IMR-90 (cell line): ENCODE results near the gene ICAM2. TPM values are rescaled to one million over a fixed set of nuclear protein-coding genes. Genes with fewer than 3 reads are reported as not detected.

ENCODE experiments used
- ATAC-seq: fragments of 200-7000 bp; cut with Tn5 transposase; 2 replicates; pipeline ENCODE4 v1.9.1; 2020; ENCODE audit warnings: low read depth, mild to moderate bottlenecking, moderate library complexity
- BruUV-seq: library from RNA; stranded (reverse); fragments of 400-500 nt; replicated peaks from 2 replicates; lab custom pipeline; 2021; lab: Mats Ljungman, UMichigan
- CTCF ChIA-PET: fragments of 300-600 bp; formaldehyde crosslinking; extraction: SDS; loops from one replicate; lab custom pipeline; 2021; ENCODE audit warnings: antibody characterized with exemption; lab: Yijun Ruan, JAX
- POLR2A ChIA-PET: fragments of 300-600 bp; sonication (Branson Sonifier 250); formaldehyde crosslinking; loops from one replicate; lab custom pipeline; 2022; ENCODE audit warnings: antibody characterized with exemption; ENCODE audit not compliant: unreplicated experiment; lab: Charles Lee
- DNase-seq: peaks from one replicate; pipeline ENCODE4 v3.0.0; 2013
- H2AFZ ChIP-seq: replicated peaks from 2 replicates; pipeline ENCODE3; 2013; ENCODE audit warnings: low read length, mild to moderate bottlenecking; ENCODE audit not compliant: poor library complexity
- H2AK5ac ChIP-seq: 2 replicates; pipeline ENCODE4 v1.6.1; 2013; ENCODE audit warnings: low read depth, low read length, inconsistent platforms
- H2AK9ac ChIP-seq: replicated peaks from 2 replicates; pipeline ENCODE3; 2013; ENCODE audit warnings: mild to moderate bottlenecking, low read depth, low read length, moderate library complexity; ENCODE audit not compliant: poor library complexity
- H2BK120ac ChIP-seq: 2 replicates; pipeline ENCODE4 v1.6.1; 2013; ENCODE audit warnings: low read depth, low read length, inconsistent platforms
- H2BK15ac ChIP-seq: 3 replicates; pipeline ENCODE4 v1.6.1; 2013; ENCODE audit warnings: low read depth, low read length, inconsistent platforms
- H2BK20ac ChIP-seq: 2 replicates; pipeline ENCODE4 v1.6.1; 2013; ENCODE audit warnings: low read depth, mild to moderate bottlenecking, inconsistent platforms, low read length, moderate library complexity
- H2BK5ac ChIP-seq: 2 replicates; pipeline ENCODE4 v1.6.1; 2013; ENCODE audit warnings: mild to moderate bottlenecking, low read depth, low read length, inconsistent platforms; ENCODE audit not compliant: poor library complexity, severe bottlenecking
- H3K14ac ChIP-seq: replicated peaks from 2 replicates; pipeline ENCODE4 v1.6.1; 2013; ENCODE audit warnings: low read depth, low read length, inconsistent platforms
- H3K18ac ChIP-seq: 2 replicates; pipeline ENCODE4 v1.6.1; 2013; ENCODE audit warnings: low read depth, low read length, control low read depth
- H3K23ac ChIP-seq: 2 replicates; pipeline ENCODE4 v1.6.1; 2013; ENCODE audit warnings: low read depth, low read length, inconsistent platforms
- H3K27ac ChIP-seq: 2 replicates; pipeline ENCODE4 v1.5.1; 2013; ENCODE audit warnings: mild to moderate bottlenecking, control low read depth, low read length; ENCODE audit not compliant: insufficient read depth
- H3K27me3 ChIP-seq: 2 replicates; pipeline ENCODE4 v1.6.1; 2013; ENCODE audit warnings: low read length; ENCODE audit not compliant: control insufficient read depth, insufficient read depth
- H3K36me3 ChIP-seq: 2 replicates; pipeline ENCODE4 v1.6.1; 2013; ENCODE audit warnings: low read length, mixed read lengths; ENCODE audit not compliant: control insufficient read depth, insufficient read depth
- H3K4ac ChIP-seq: 2 replicates; pipeline ENCODE4 v1.6.1; 2013; ENCODE audit warnings: low read depth, low read length, inconsistent platforms
- H3K4me1 ChIP-seq: 2 replicates; pipeline ENCODE4 v1.6.1; 2013; ENCODE audit warnings: low read length, mixed read lengths; ENCODE audit not compliant: control insufficient read depth, insufficient read depth
- H3K4me2 ChIP-seq: 2 replicates; pipeline ENCODE4 v1.6.1; 2013; ENCODE audit warnings: low read depth, mild to moderate bottlenecking, control low read depth, low read length, moderate library complexity
- H3K4me3 ChIP-seq: 2 replicates; pipeline ENCODE4 v1.5.1; 2013; ENCODE audit warnings: low read depth, mild to moderate bottlenecking, control low read depth, low read length, moderate library complexity; ENCODE audit not compliant: insufficient read depth
- H3K56ac ChIP-seq: 2 replicates; pipeline ENCODE4 v1.6.1; 2013; ENCODE audit warnings: low read length, inconsistent platforms; ENCODE audit not compliant: insufficient read depth; ENCODE audit errors: extremely low read depth
- H3K79me1 ChIP-seq, 2 experiments: 2 replicates each; pipeline ENCODE4 v1.6.1; 2013; ENCODE audit warnings: low read length in 2 of 2, inconsistent platforms in 1 of 2, low read depth in 1 of 2
- H3K9ac ChIP-seq: 2 replicates; pipeline ENCODE4 v1.6.1; 2013; ENCODE audit warnings: low read depth, low read length, control low read depth
- H3K9me1 ChIP-seq: 2 replicates; pipeline ENCODE4 v1.6.1; 2013; ENCODE audit warnings: low read length, inconsistent platforms; ENCODE audit not compliant: insufficient read depth
- H3K9me3 ChIP-seq: 2 replicates; pipeline ENCODE4 v1.6.1; 2013; ENCODE audit warnings: low read length; ENCODE audit not compliant: control insufficient read depth, insufficient read depth
- H4K20me1 ChIP-seq: 2 replicates; pipeline ENCODE4 v1.6.1; 2013; ENCODE audit warnings: low read length, inconsistent platforms; ENCODE audit not compliant: insufficient read depth
- H4K5ac ChIP-seq: 2 replicates; pipeline ENCODE4 v1.6.1; 2013; ENCODE audit warnings: mild to moderate bottlenecking, low read depth, low read length, control low read depth
- H4K8ac ChIP-seq, 2 experiments: 2 replicates each; pipeline ENCODE4 v1.6.1; 2013; ENCODE audit warnings: low read depth in 2 of 2, low read length in 2 of 2, control low read depth in 1 of 2, inconsistent platforms in 1 of 2
- H4K91ac ChIP-seq: 2 replicates; pipeline ENCODE4 v1.6.1; 2013; ENCODE audit warnings: low read depth, low read length, inconsistent platforms; ENCODE audit not compliant: insufficient read depth
- MAFK ChIP-seq: IDR thresholded peaks from 2 replicates; pipeline ENCODE4 v1.6.1; 2012; ENCODE audit warnings: low read depth, low read length, improper control_type of control experiment
- MXI1 ChIP-seq: IDR thresholded peaks from 2 replicates; pipeline ENCODE4 v1.6.1; 2012; ENCODE audit warnings: low read depth, mild to moderate bottlenecking, low read length, moderate library complexity, borderline replicate concordance
- RCOR1 ChIP-seq: IDR thresholded peaks from 2 replicates; pipeline ENCODE4 v1.6.1; 2012; ENCODE audit warnings: mild to moderate bottlenecking, low read length, improper control_type of control experiment; ENCODE audit not compliant: insufficient replicate concordance
- WGBS, 2 experiments: methylation state at CpG; one replicate each; pipeline versions ENCODE4 v1.1.5 to v1.1.7; 2013; ENCODE audit warnings: missing lambda C conversion rate in 2 of 2; ENCODE audit not compliant: insufficient read length in 1 of 2; ENCODE audit errors: extremely low coverage in 2 of 2; 5-methylcytosine and 5-hydroxymethylcytosine counted together
- dilution Hi-C: fragments of 300-500 bp; cut with HindIII; formaldehyde crosslinking; loops from one replicate; pipeline ENCODE4 v1.14.3; 2018; ENCODE audit warnings: low sequenced_read_pairs; ENCODE audit not compliant: unreplicated experiment
- in situ Hi-C: fragments of 300-500 bp; cut with MboI; formaldehyde crosslinking; loops from 3 replicates; pipeline ENCODE4 v1.14.3; 2019; ENCODE audit warnings: low sequenced_read_pairs, inconsistent platforms, mixed read lengths
- intact Hi-C: fragments of 100-400 bp; cut with micrococcal nuclease; formaldehyde crosslinking; loops from 2 replicates; pipeline ENCODE4 v1.10.0; 2022
- polyA plus RNA-seq, 3 experiments: library from polyadenylated mRNA; depleted of rRNA; stranded (reverse); fragments of >200 nt; gene quantifications; 2 replicates each; pipeline ENCODE4 v1.2.3, GENCODE V29; 2012; ENCODE audit warnings: low replicate concordance in 1 of 3
- total RNA-seq: library from RNA; depleted of rRNA; stranded (reverse); fragments of >200 nt; gene quantifications from 2 replicates; pipeline ENCODE4 v1.2.3, GENCODE V29; 2012

ICAM2 gene
- total and polyA plus RNA-seq, 2 of the 4 experiments (the other 2 are of a cell fraction), result 0.12 TPM; not detected in 1

GRCh38 chr17:64006361-64007088 lies 13.9 kb downstream of the ICAM2 start:
- in situ Hi-C loops (no loop called here), dilution Hi-C loops (no loop called here), intact Hi-C loops (no loop called here)
- no peak overlapping the region for H2BK15ac ChIP-seq
- H3K9me3 ChIP-seq, result no peaks in the 10 kb centered on the region
- H3K4ac ChIP-seq, result no peak overlapping the region
- H3K27me3 ChIP-seq, result peaks cover 16% of the 10 kb centered on the region
- 65% methylated on average over 4 of the region's 13 CpGs; no CpG with 5 or more reads in 1 of the 2 experiments for WGBS, 2 experiments
- H2BK20ac ChIP-seq, result no peak overlapping the region
- ATAC-seq (no peak), DNase-seq (no peak)
- H3K27ac ChIP-seq, result no peak overlapping the region
- H2BK5ac ChIP-seq, result no peak overlapping the region
- no peaks in the 10 kb centered on the region for H3K36me3 ChIP-seq
- no peak overlapping the region for H3K9ac ChIP-seq
- BruUV-seq, result no TSS peak
- no peak overlapping the region for H3K56ac ChIP-seq
- no peak overlapping the region for H2AK9ac ChIP-seq
- H3K14ac ChIP-seq, result no peak overlapping the region
- no peak overlapping the region for H4K8ac ChIP-seq
- H2BK120ac ChIP-seq, result no peak overlapping the region
- H3K9me1 ChIP-seq, result peaks cover 4% of the 10 kb centered on the region; the same call in 1 of the 2 replicates
- no peak overlapping the region for H3K4me3 ChIP-seq
- TF ChIP-seq RCOR1 (no peak), MAFK (no peak), MXI1 (no peak)
- H3K79me1 ChIP-seq, result no peaks in the 10 kb centered on the region
- H3K18ac ChIP-seq, result no peak overlapping the region
- H4K91ac ChIP-seq, result no peak overlapping the region
- no peak overlapping the region for H2AFZ ChIP-seq
- ChIA-PET POLR2A (no interaction called here), CTCF (interaction anchor here (0.6 to 1.4 kb wide), 3 partner anchors 11 to 104 kb away, joined by 3 to 6 read pairs (median 3); no protein-coding TSS in a partner anchor)
- no peaks in the 10 kb centered on the region for H4K20me1 ChIP-seq
- no peak overlapping the region for H3K23ac ChIP-seq
- H3K4me2 ChIP-seq, result no peak overlapping the region
- H2AK5ac ChIP-seq, result no peak overlapping the region
- H3K4me1 ChIP-seq, result no peaks in the 10 kb centered on the region; the same call in 1 of the 2 replicates
- H4K5ac ChIP-seq, result no peak overlapping the region
